Uterus (tissue), 2 donors: Measurements from ENCODE around the gene KMT2D.
A peak's percentile ranks its signal among the peaks of the same experiment; 100 is the strongest.

Source experiments
- CTCF ChIP-seq, 4 experiments: fragments of 200-600 bp in 2 of 4; fragments of 450-650 bp in 2 of 4; sonication (generic) in 2 of 4; IDR thresholded peaks; one replicate each; pipeline ENCODE4 v1.5.1; 2016 to 2019; ENCODE audit warnings: antibody characterized with exemption in 4 of 4, mild to moderate bottlenecking in 2 of 4, moderate library complexity in 1 of 4
- POLR2A ChIP-seq, 2 donors: fragments of 450-650 bp; IDR thresholded peaks; one replicate each; pipeline ENCODE4 v1.6.1; 2016; ENCODE audit warnings: antibody characterized with exemption in 2 of 2, mild to moderate bottlenecking in 1 of 2, moderate library complexity in 1 of 2

GRCh38 chr12:49098035-49098451, 37.4 kb upstream of the KMT2D start:
- peak; percentile 64 to 79 (median 66) for TF ChIP-seq CTCF (IDR thresholded peaks at IDR 0.05)
- no peak for TF ChIP-seq POLR2A (IDR thresholded peaks at IDR 0.05)
